ENCODE data around the gene RNGTT.
A peak's percentile ranks its signal among the peaks of the same experiment; 100 is the strongest.
"Not testable (repeated sequence)": the region's sequence is repeated elsewhere in the genome, so short reads cannot be mapped to it uniquely, and the experiment has no call there.

The RNGTT gene

GRCh38 chr6:88858455-88858854 is 105.0 kb downstream of the RNGTT start:
- FAIRE-seq = no peak

- no peak for FAIRE-seq
Observed at GRCh38 chr6:88856566-88856965, 106.9 kb downstream of the RNGTT start.

GRCh38 chr6:88855541-88856147 is 107.8 kb downstream of the RNGTT start:
- FAIRE-seq = no peak

GRCh38 chr6:88852775-88853174 is 110.6 kb downstream of the RNGTT start:
- FAIRE-seq = no peak

GRCh38 chr6:88852000-88852399 is 111.4 kb downstream of the RNGTT start:
- FAIRE-seq = peak; percentile 19

GRCh38 chr6:88848870-88849269 is 114.5 kb downstream of the RNGTT start:
- FAIRE-seq = no peak

- no peak for FAIRE-seq
Observed at GRCh38 chr6:88843040-88843439, 120.4 kb downstream of the RNGTT start.

- FAIRE-seq = no peak
Observed at GRCh38 chr6:88842320-88842719, 121.1 kb downstream of the RNGTT start.

GRCh38 chr6:88840796-88841539 is 122.5 kb downstream of the RNGTT start:
- no peak for FAIRE-seq

GRCh38 chr6:88840289-88840688 is 123.1 kb downstream of the RNGTT start:
- no peak for FAIRE-seq

- FAIRE-seq = no peak
Observed at GRCh38 chr6:88839280-88839679, 124.1 kb downstream of the RNGTT start.

- FAIRE-seq = no peak
Observed at GRCh38 chr6:88835210-88835609, 128.2 kb downstream of the RNGTT start.

GRCh38 chr6:88833071-88833470 is 130.3 kb downstream of the RNGTT start:
- not testable (repeated sequence) for FAIRE-seq

GRCh38 chr6:88827599-88827998 is 135.8 kb downstream of the RNGTT start:
- FAIRE-seq = not testable (repeated sequence)

GRCh38 chr6:88825856-88826255 is 137.6 kb downstream of the RNGTT start:
- FAIRE-seq = no peak

GRCh38 chr6:88823998-88824397 is 139.4 kb downstream of the RNGTT start:
- no peak for FAIRE-seq

GRCh38 chr6:88815491-88815890 is 147.9 kb downstream of the RNGTT start:
- FAIRE-seq = no peak

GRCh38 chr6:88814909-88815308 is 148.5 kb downstream of the RNGTT start:
- FAIRE-seq = no peak

GRCh38 chr6:88813045-88813444 is 150.4 kb downstream of the RNGTT start:
- FAIRE-seq = no peak

GRCh38 chr6:88810701-88811100 is 152.7 kb downstream of the RNGTT start:
- FAIRE-seq = no peak

- no peak for FAIRE-seq
Observed at GRCh38 chr6:88810089-88810488, 153.3 kb downstream of the RNGTT start.

GRCh38 chr6:88808381-88808780 is 155.0 kb downstream of the RNGTT start:
- FAIRE-seq = no peak

GRCh38 chr6:88807622-88808021 is 155.8 kb downstream of the RNGTT start:
- no peak for FAIRE-seq

- no peak for FAIRE-seq
Observed at GRCh38 chr6:88806728-88807127, 156.7 kb downstream of the RNGTT start.

- FAIRE-seq = no peak
Observed at GRCh38 chr6:88804701-88805100, 158.7 kb downstream of the RNGTT start.

All from G401.6 (cell line).